ENCODE measurements around the gene HSPG2. TPM values are rescaled to one million over a fixed set of nuclear protein-coding genes. Genes with fewer than 3 reads are reported as not detected.

HSPG2 gene
- total RNA-seq, 5 donors from 2014 or later (not counting 1 experiment from before 2014, with no cell fraction given), result 4.4 to 9.3 (median 7.9) TPM

- 81% methylated on average over 3 of the region's 4 CpGs for WGBS (ENCODE audit: insufficient coverage)
- Histone ChIP-seq H3K27me3 (replicated peaks in 1 of 2; ENCODE audit: control insufficient read depth in 2 of 2, extremely low read depth in 1 of 2, insufficient read depth in 2 of 2, low read length in 1 of 2) (peaks cover 0 to 14% of the 10 kb centered on the region in 2 experiments), H3K27ac (ENCODE audit: low read length) (no peak overlapping the region), H3K9me3 (no peaks in the 10 kb centered on the region), H3K4me3 (ENCODE audit: control insufficient read depth in 1 of 2, extremely low read depth in 1 of 2, low read length in 1 of 2) (no peak overlapping the region), H3K36me3 (ENCODE audit: control insufficient read depth in 2 of 2, extremely low read depth in 1 of 2, insufficient read depth in 1 of 2, low read length in 1 of 2) (no peaks in the 10 kb centered on the region), H3K4me1 (ENCODE audit: control insufficient read depth in 1 of 2, extremely low read depth in 1 of 2, insufficient read depth in 2 of 2, low read length in 2 of 2) (peaks cover 0 to 5% of the 10 kb centered on the region in 2 experiments)
- ChIA-PET CTCF (no interaction called here), POLR2A (no interaction called here)
- Mint-ChIP-seq H3K36me3 (no peaks in the 10 kb centered on the region), H3K9me3 (no peaks in the 10 kb centered on the region), H3K4me3 (no peak overlapping the region), H3K27me3 (no peaks in the 10 kb centered on the region), H3K4me1 (peaks cover 4 to 5% (median 5%) of the 10 kb centered on the region in 3 donors), H3K27ac (no peak overlapping the region)
- no peak for ATAC-seq (replicated peaks in 1 of 4)
- no peak for DNase-seq
Observed at GRCh38 chr1:21899267-21899810, 37.8 kb downstream of the HSPG2 start.

GRCh38 chr1:21898326-21899200 is 38.5 kb downstream of the HSPG2 start:
- Mint-ChIP-seq H3K4me1 (peaks cover 4 to 5% (median 5%) of the 10 kb centered on the region in 3 donors), H3K27ac (no peak overlapping the region), H3K4me3 (no peak overlapping the region), H3K36me3 (no peaks in the 10 kb centered on the region), H3K27me3 (no peaks in the 10 kb centered on the region), H3K9me3 (no peaks in the 10 kb centered on the region)
- H3K4me3 ChIP-seq (ENCODE audit: control insufficient read depth in 1 of 2, extremely low read depth in 1 of 2, low read length in 1 of 2), result no peak overlapping the region
- H3K36me3 ChIP-seq (ENCODE audit: control insufficient read depth in 2 of 2, extremely low read depth in 1 of 2, insufficient read depth in 1 of 2, low read length in 1 of 2), result no peaks in the 10 kb centered on the region
- no peaks in the 10 kb centered on the region for H3K9me3 ChIP-seq
- CTCF ChIA-PET, result no interaction called here
- POLR2A ChIA-PET, result no interaction called here
- peaks cover 0 to 14% of the 10 kb centered on the region in 2 experiments for H3K27me3 ChIP-seq (replicated peaks in 1 of 2; ENCODE audit: control insufficient read depth in 2 of 2, extremely low read depth in 1 of 2, insufficient read depth in 2 of 2, low read length in 1 of 2)
- WGBS (ENCODE audit: insufficient coverage), result 88% methylated on average over 12 of the region's 16 CpGs
- peaks cover 0 to 5% of the 10 kb centered on the region in 2 experiments for H3K4me1 ChIP-seq (ENCODE audit: control insufficient read depth in 1 of 2, extremely low read depth in 1 of 2, insufficient read depth in 2 of 2, low read length in 2 of 2)
- DNase-seq, result no peak
- ATAC-seq (replicated peaks in 1 of 4), result no peak
- no peak overlapping the region for H3K27ac ChIP-seq (ENCODE audit: low read length)

- Histone ChIP-seq H3K4me3 (ENCODE audit: control insufficient read depth in 1 of 2, extremely low read depth in 1 of 2, low read length in 1 of 2) (no peak overlapping the region), H3K9me3 (no peaks in the 10 kb centered on the region), H3K36me3 (ENCODE audit: control insufficient read depth in 2 of 2, extremely low read depth in 1 of 2, insufficient read depth in 1 of 2, low read length in 1 of 2) (no peaks in the 10 kb centered on the region), H3K27ac (ENCODE audit: low read length) (no peak overlapping the region), H3K4me1 (ENCODE audit: control insufficient read depth in 1 of 2, extremely low read depth in 1 of 2, insufficient read depth in 2 of 2, low read length in 2 of 2) (peaks cover 0 to 5% of the 10 kb centered on the region in 2 experiments), H3K27me3 (replicated peaks in 1 of 2; ENCODE audit: control insufficient read depth in 2 of 2, extremely low read depth in 1 of 2, insufficient read depth in 2 of 2, low read length in 1 of 2) (peaks cover 0 to 14% of the 10 kb centered on the region in 2 experiments)
- ATAC-seq (replicated peaks in 1 of 4) (no peak), DNase-seq (no peak)
- ChIA-PET POLR2A (no interaction called here), CTCF (no interaction called here)
- H3K4me3 Mint-ChIP-seq, result no peak overlapping the region
- no peaks in the 10 kb centered on the region for H3K36me3 Mint-ChIP-seq
- WGBS (ENCODE audit: insufficient coverage), result 100% methylated on average over 1 of the region's 4 CpGs
- no peak overlapping the region for H3K27ac Mint-ChIP-seq
- H3K27me3 Mint-ChIP-seq, result no peaks in the 10 kb centered on the region
- H3K4me1 Mint-ChIP-seq, result peaks cover 4 to 5% (median 5%) of the 10 kb centered on the region in 3 donors
- no peaks in the 10 kb centered on the region for H3K9me3 Mint-ChIP-seq
Observed at GRCh38 chr1:21897844-21898243, 39.3 kb downstream of the HSPG2 start.

GRCh38 chr1:21896652-21897532 is 40.2 kb downstream of the HSPG2 start:
- Histone ChIP-seq H3K4me1 (ENCODE audit: control insufficient read depth in 1 of 2, extremely low read depth in 1 of 2, insufficient read depth in 2 of 2, low read length in 2 of 2) (peaks cover 0 to 5% of the 10 kb centered on the region in 2 experiments), H3K36me3 (ENCODE audit: control insufficient read depth in 2 of 2, extremely low read depth in 1 of 2, insufficient read depth in 1 of 2, low read length in 1 of 2) (no peaks in the 10 kb centered on the region), H3K9me3 (no peaks in the 10 kb centered on the region), H3K27ac (ENCODE audit: low read length) (no peak overlapping the region), H3K27me3 (replicated peaks in 1 of 2; ENCODE audit: control insufficient read depth in 2 of 2, extremely low read depth in 1 of 2, insufficient read depth in 2 of 2, low read length in 1 of 2) (peaks cover 0 to 10% of the 10 kb centered on the region in 2 experiments), H3K4me3 (ENCODE audit: control insufficient read depth in 1 of 2, extremely low read depth in 1 of 2, low read length in 1 of 2) (no peak overlapping the region)
- ATAC-seq (replicated peaks in 1 of 4), result no peak
- H3K36me3 Mint-ChIP-seq, result no peaks in the 10 kb centered on the region
- peaks cover 0 to 3% (median 2%) of the 10 kb centered on the region in 3 donors for H3K4me1 Mint-ChIP-seq
- POLR2A ChIA-PET, result no interaction called here
- no peaks in the 10 kb centered on the region for H3K9me3 Mint-ChIP-seq
- no peak overlapping the region for H3K4me3 Mint-ChIP-seq
- no peak for DNase-seq
- no peak overlapping the region for H3K27ac Mint-ChIP-seq
- CTCF ChIA-PET, result no interaction called here
- no peaks in the 10 kb centered on the region for H3K27me3 Mint-ChIP-seq
- WGBS (ENCODE audit: insufficient coverage), result 86% methylated on average over 14 of the region's 20 CpGs

- Mint-ChIP-seq H3K27ac (no peak overlapping the region), H3K36me3 (no peaks in the 10 kb centered on the region), H3K4me1 (no peaks in the 10 kb centered on the region), H3K4me3 (no peak overlapping the region), H3K27me3 (no peaks in the 10 kb centered on the region), H3K9me3 (no peaks in the 10 kb centered on the region)
- no peaks in the 10 kb centered on the region for H3K36me3 ChIP-seq (ENCODE audit: control insufficient read depth in 2 of 2, extremely low read depth in 1 of 2, insufficient read depth in 1 of 2, low read length in 1 of 2)
- H3K9me3 ChIP-seq, result no peaks in the 10 kb centered on the region
- ChIA-PET POLR2A (no interaction called here), CTCF (no interaction called here)
- ATAC-seq (replicated peaks in 1 of 4) (no peak), DNase-seq (no peak)
- H3K27ac ChIP-seq (ENCODE audit: low read length), result no peak overlapping the region
- peaks cover 0 to 10% of the 10 kb centered on the region in 2 experiments for H3K27me3 ChIP-seq (replicated peaks in 1 of 2; ENCODE audit: control insufficient read depth in 2 of 2, extremely low read depth in 1 of 2, insufficient read depth in 2 of 2, low read length in 1 of 2)
- no peaks in the 10 kb centered on the region for H3K4me1 ChIP-seq (ENCODE audit: control insufficient read depth in 1 of 2, extremely low read depth in 1 of 2, insufficient read depth in 2 of 2, low read length in 2 of 2)
- H3K4me3 ChIP-seq (ENCODE audit: control insufficient read depth in 1 of 2, extremely low read depth in 1 of 2, low read length in 1 of 2), result no peak overlapping the region
- WGBS (ENCODE audit: insufficient coverage), result 94% methylated on average over 4 of the region's 8 CpGs
Observed at GRCh38 chr1:21896026-21896425, 41.1 kb downstream of the HSPG2 start.

GRCh38 chr1:21894034-21894881 is 42.9 kb downstream of the HSPG2 start:
- Histone ChIP-seq H3K27ac (ENCODE audit: low read length) (no peak overlapping the region), H3K4me3 (ENCODE audit: control insufficient read depth in 1 of 2, extremely low read depth in 1 of 2, low read length in 1 of 2) (no peak overlapping the region), H3K9me3 (no peaks in the 10 kb centered on the region), H3K4me1 (ENCODE audit: control insufficient read depth in 1 of 2, extremely low read depth in 1 of 2, insufficient read depth in 2 of 2, low read length in 2 of 2) (no peaks in the 10 kb centered on the region), H3K36me3 (ENCODE audit: control insufficient read depth in 2 of 2, extremely low read depth in 1 of 2, insufficient read depth in 1 of 2, low read length in 1 of 2) (no peaks in the 10 kb centered on the region), H3K27me3 (replicated peaks in 1 of 2; ENCODE audit: control insufficient read depth in 2 of 2, extremely low read depth in 1 of 2, insufficient read depth in 2 of 2, low read length in 1 of 2) (peaks cover 0 to 16% of the 10 kb centered on the region in 2 experiments)
- 72% methylated on average over 9 of the region's 11 CpGs for WGBS (ENCODE audit: insufficient coverage)
- H3K27me3 Mint-ChIP-seq, result no peaks in the 10 kb centered on the region
- ChIA-PET POLR2A (no interaction called here), CTCF (no interaction called here)
- H3K36me3 Mint-ChIP-seq, result no peaks in the 10 kb centered on the region
- H3K9me3 Mint-ChIP-seq, result no peaks in the 10 kb centered on the region
- no peak for ATAC-seq (replicated peaks in 1 of 4)
- no peak overlapping the region for H3K4me3 Mint-ChIP-seq
- H3K27ac Mint-ChIP-seq, result no peak overlapping the region
- no peak for DNase-seq
- no peaks in the 10 kb centered on the region for H3K4me1 Mint-ChIP-seq

All from T-cell (primary cell).